Measurements from ENCODE around the gene PRMT3.
"Not testable (repeated sequence)": the region's sequence is repeated elsewhere in the genome, so short reads cannot be mapped to it uniquely, and the experiment has no call there.

DNA sequence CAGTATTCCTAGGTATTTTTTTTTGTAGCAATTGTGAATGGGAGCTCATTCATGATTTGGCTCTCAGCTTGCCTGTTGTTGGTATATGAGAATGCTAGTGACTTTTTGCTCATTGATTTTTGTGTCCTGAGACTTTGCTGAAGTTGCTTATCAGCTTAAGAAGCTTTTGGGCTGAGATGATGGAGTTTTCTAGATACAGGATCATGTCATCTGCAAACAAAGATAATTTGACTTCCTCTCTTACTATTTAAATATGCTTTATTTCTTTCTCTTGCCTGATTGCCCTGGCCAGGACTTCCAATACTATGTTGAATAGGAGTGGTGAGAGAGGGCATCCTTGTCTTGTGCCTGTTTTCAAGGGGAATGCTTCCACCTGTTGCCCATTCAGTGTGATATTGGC lies 84.4 kb downstream of the PRMT3 start:
- TF ChIP-seq, protein P1, sequence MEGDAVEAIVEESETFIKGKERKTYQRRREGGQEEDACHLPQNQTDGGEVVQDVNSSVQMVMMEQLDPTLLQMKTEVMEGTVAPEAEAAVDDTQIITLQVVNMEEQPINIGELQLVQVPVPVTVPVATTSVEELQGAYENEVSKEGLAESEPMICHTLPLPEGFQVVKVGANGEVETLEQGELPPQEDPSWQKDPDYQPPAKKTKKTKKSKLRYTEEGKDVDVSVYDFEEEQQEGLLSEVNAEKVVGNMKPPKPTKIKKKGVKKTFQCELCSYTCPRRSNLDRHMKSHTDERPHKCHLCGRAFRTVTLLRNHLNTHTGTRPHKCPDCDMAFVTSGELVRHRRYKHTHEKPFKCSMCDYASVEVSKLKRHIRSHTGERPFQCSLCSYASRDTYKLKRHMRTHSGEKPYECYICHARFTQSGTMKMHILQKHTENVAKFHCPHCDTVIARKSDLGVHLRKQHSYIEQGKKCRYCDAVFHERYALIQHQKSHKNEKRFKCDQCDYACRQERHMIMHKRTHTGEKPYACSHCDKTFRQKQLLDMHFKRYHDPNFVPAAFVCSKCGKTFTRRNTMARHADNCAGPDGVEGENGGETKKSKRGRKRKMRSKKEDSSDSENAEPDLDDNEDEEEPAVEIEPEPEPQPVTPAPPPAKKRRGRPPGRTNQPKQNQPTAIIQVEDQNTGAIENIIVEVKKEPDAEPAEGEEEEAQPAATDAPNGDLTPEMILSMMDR (conservative IDR thresholded peaks at IDR 0.05): not testable (repeated sequence)
- not testable (repeated sequence) for TF ChIP-seq EZH2 (IDR thresholded peaks at IDR 0.05; ENCODE audit: low read depth)

Measured in PC-9 (cell line).